Endothelial cell of umbilical vein (primary cell): ENCODE measurements around the gene KLK8. TPM values are rescaled to one million over a fixed set of nuclear protein-coding genes. Genes with fewer than 3 reads are reported as not detected.

Experiments
- BruUV-seq: library from RNA; stranded (reverse); fragments of 400-500 nt; replicated peaks from 2 replicates; lab custom pipeline; 2021; lab: Mats Ljungman, UMichigan
- CTCF ChIA-PET: fragments of 300-600, 350-600 bp; sonication (Branson Sonifier 250); formaldehyde crosslinking; loops from one replicate; lab custom pipeline; 2021; ENCODE audit warnings: antibody characterized with exemption, inconsistent platforms; lab: Charles Lee
- POLR2A ChIA-PET: fragments of 300-600, 350-600 bp; sonication (Branson Sonifier 250); formaldehyde crosslinking; loops from one replicate; lab custom pipeline; 2021; ENCODE audit warnings: antibody characterized with exemption, inconsistent platforms; lab: Charles Lee
- DNase-seq: peaks from one replicate; pipeline ENCODE4 v3.0.0-alpha.2; 2011; ENCODE audit warnings: low read depth, low spot score
- FAIRE-seq: peaks from 2 replicates; lab custom pipeline; 2011; peaks lifted over from hg19 to GRCh38; lab: Jason Lieb, UNC
- H2AFZ ChIP-seq: 2 replicates; pipeline ENCODE4 v1.6.0; 2012; ENCODE audit warnings: low read depth, low read length, control low read depth, inconsistent platforms
- H3K27ac ChIP-seq: 2 replicates; pipeline ENCODE4 v1.5.1; 2011; ENCODE audit warnings: low read depth, mild to moderate bottlenecking, control low read depth, low read length, moderate library complexity; ENCODE audit not compliant: insufficient read depth
- H3K27me3 ChIP-seq, 2 experiments: 2 replicates each; pipeline versions ENCODE4 v1.6.0 to v1.6.1; 2011; ENCODE audit warnings: low read length in 2 of 2, mixed read lengths in 1 of 2; ENCODE audit not compliant: control insufficient read depth in 2 of 2, insufficient read depth in 2 of 2
- H3K36me3 ChIP-seq, 2 experiments: 2 replicates in 1 of 2; 3 replicates in 1 of 2; pipeline ENCODE4 v1.5.1; 2011; ENCODE audit warnings: low read length in 2 of 2, mild to moderate bottlenecking in 1 of 2, moderate library complexity in 1 of 2; ENCODE audit not compliant: control insufficient read depth in 2 of 2, insufficient read depth in 2 of 2; ENCODE audit errors: extremely low read depth in 1 of 2
- H3K4me1 ChIP-seq: 3 replicates; pipeline ENCODE4 v1.5.1; 2011; ENCODE audit warnings: mild to moderate bottlenecking, low read length; ENCODE audit not compliant: control insufficient read depth, insufficient read depth; ENCODE audit errors: extremely low read depth
- H3K4me2 ChIP-seq: 2 replicates; pipeline ENCODE4 v1.6.1; 2011; ENCODE audit warnings: low read length, control low read depth, mixed read lengths; ENCODE audit not compliant: insufficient read depth
- H3K4me3 ChIP-seq, 3 experiments: fragments of 200-600 bp in 1 of 3; sonication (generic), shearing (Covaris generic) in 1 of 3; replicated peaks in 1 of 3; 2 replicates each; pipeline ENCODE4 v1.5.1; 2011 to 2016; ENCODE audit warnings: control low read depth in 3 of 3, low read length in 3 of 3, mild to moderate bottlenecking in 2 of 3, inconsistent platforms in 1 of 3, low read depth in 1 of 3, moderate library complexity in 1 of 3; ENCODE audit not compliant: insufficient read depth in 1 of 3
- H3K79me2 ChIP-seq: 2 replicates; pipeline ENCODE4 v1.6.0; 2012; ENCODE audit warnings: low read length, inconsistent platforms; ENCODE audit not compliant: control insufficient read depth, insufficient read depth
- H3K9ac ChIP-seq: replicated peaks from 2 replicates; pipeline ENCODE3; 2011; ENCODE audit warnings: low read length, control low read depth; ENCODE audit not compliant: insufficient read depth; ENCODE audit errors: extremely low read depth
- H3K9me1 ChIP-seq: replicated peaks from 3 replicates; pipeline ENCODE4 v1.6.0; 2011; ENCODE audit warnings: mild to moderate bottlenecking, low read length; ENCODE audit not compliant: control insufficient read depth, insufficient read depth; ENCODE audit errors: extremely low read depth
- H3K9me3 ChIP-seq: replicated peaks from 2 replicates; pipeline ENCODE4 v1.5.1; 2012; ENCODE audit warnings: low read length, inconsistent platforms; ENCODE audit not compliant: control insufficient read depth, insufficient read depth
- H4K20me1 ChIP-seq: replicated peaks from 2 replicates; pipeline ENCODE3; 2011; ENCODE audit warnings: mild to moderate bottlenecking, low read length; ENCODE audit not compliant: control insufficient read depth, insufficient read depth; ENCODE audit errors: extremely low read depth
- CTCF ChIP-seq, 2 donors: IDR thresholded peaks; 1 replicate in 1 of 2; 2 replicates in 1 of 2; pipeline ENCODE4 v1.5.1; 2011; ENCODE audit warnings: low read length in 2 of 2, mild to moderate bottlenecking in 2 of 2, moderate library complexity in 2 of 2, control low read depth in 1 of 2, inconsistent platforms in 1 of 2, low read depth in 1 of 2; ENCODE audit not compliant: insufficient read depth in 1 of 2; ENCODE audit errors: extremely low read depth in 1 of 2
- EZH2 ChIP-seq: IDR thresholded peaks from 2 replicates; pipeline ENCODE4 v1.6.1; 2012; ENCODE audit warnings: borderline replicate concordance, low read depth, mild to moderate bottlenecking, moderate library complexity, low read length, inconsistent platforms; ENCODE audit not compliant: severe bottlenecking
- FOS ChIP-seq: IDR thresholded peaks from 2 replicates; pipeline ENCODE4 v1.6.1; 2011; ENCODE audit warnings: mild to moderate bottlenecking, low read length, moderate library complexity, borderline replicate concordance; ENCODE audit not compliant: insufficient read depth
- GATA2 ChIP-seq: IDR thresholded peaks from 2 replicates; pipeline ENCODE4 v1.7.0; 2011; ENCODE audit warnings: low read depth, mild to moderate bottlenecking, moderate library complexity, mixed read lengths, low read length; ENCODE audit not compliant: insufficient read length, insufficient read depth
- JUN ChIP-seq: IDR thresholded peaks from 2 replicates; pipeline ENCODE4 v1.6.1; 2011; ENCODE audit warnings: borderline replicate concordance, low read depth; ENCODE audit not compliant: insufficient read length, insufficient read depth
- MAX ChIP-seq: IDR thresholded peaks from 2 replicates; pipeline ENCODE4 v1.6.1; 2011; ENCODE audit not compliant: insufficient read depth, insufficient read length
- POLR2AphosphoS5 ChIP-seq: IDR thresholded peaks from 2 replicates; pipeline ENCODE4 v1.6.1; 2012; ENCODE audit warnings: low read depth, mild to moderate bottlenecking, control low read depth, low read length, moderate library complexity; ENCODE audit not compliant: insufficient read depth
- dilution Hi-C: fragments of 300-500 bp; cut with MboI; formaldehyde crosslinking; loops from one replicate; pipeline ENCODE4 v1.15.0; 2019; ENCODE audit warnings: low sequenced_read_pairs; ENCODE audit not compliant: extremely low pct_ligation_motif_present
- intact Hi-C: fragments of 100-400 bp; cut with micrococcal nuclease; formaldehyde crosslinking; loops from one replicate; pipeline ENCODE4 v1.10.0; 2022
- polyA plus RNA-seq, 4 experiments: library from polyadenylated mRNA; depleted of rRNA in 3 of 4; stranded (reverse) in 3 of 4; unstranded in 1 of 4; fragments of >200 nt; gene quantifications; 2 replicates each; pipeline versions ENCODE4 v1.2.1 to v1.2.3, GENCODE V29; 2011 to 2012; ENCODE audit warnings: missing spikeins in 1 of 4
- total RNA-seq: library from RNA; stranded (reverse); gene quantifications from 2 replicates; pipeline ENCODE4 v1.2.3, GENCODE V29; 2021

KLK8 gene
- total and polyA plus RNA-seq, 2 donors (not counting 3 experiments of a cell fraction or from before 2014, with no cell fraction given), result not detected

- TF ChIP-seq FOS, result no peak
- no peak for TF ChIP-seq JUN
- no peak for TF ChIP-seq MAX
- TF ChIP-seq GATA2, result no peak
- no peak for TF ChIP-seq POLR2AphosphoS5
- TF ChIP-seq EZH2, result no peak
- peak; percentile 57 to 59 for TF ChIP-seq CTCF (IDR thresholded peaks at IDR 0.05; ENCODE audit: extremely low read depth in 1 of 2, insufficient read depth in 1 of 2, low read depth in 1 of 2, low read length in 2 of 2)
- no peaks in the 10 kb centered on the region for H3K36me3 ChIP-seq
- POLR2A ChIA-PET, result no interaction called here
- peak; percentile 67 for DNase-seq
- peaks cover 21 to 25% of the 10 kb centered on the region in 2 experiments for H3K27me3 ChIP-seq
- peak; percentile 77 for FAIRE-seq
- no TSS peak for BruUV-seq
- H3K4me3 ChIP-seq, result no peak overlapping the region
- H3K79me2 ChIP-seq, result no peaks in the 10 kb centered on the region
- H3K4me2 ChIP-seq, result no peak overlapping the region
- intact Hi-C loops, result loop anchor here (1.0 kb wide), 2 partner anchors 73 to 148 kb away; no protein-coding TSS in a partner anchor
- no peak overlapping the region for H3K27ac ChIP-seq
- H3K4me1 ChIP-seq, result no peaks in the 10 kb centered on the region
- H3K9me1 ChIP-seq, result no peaks in the 10 kb centered on the region
- CTCF ChIA-PET, result interaction anchor here (0.6 to 2.1 kb wide), 32 partner anchors 8 to 721 kb away, joined by 3 to 73 read pairs (median 5); partner anchors contain the start of genes CTU1 and KLK12
- H3K9me3 ChIP-seq, result no peaks in the 10 kb centered on the region
- no peak overlapping the region for H3K9ac ChIP-seq
- no peaks in the 10 kb centered on the region for H4K20me1 ChIP-seq
- no peak overlapping the region for H2AFZ ChIP-seq
- dilution Hi-C loops, result no loop called here
These were observed 19.7 kb upstream of the KLK8 start for GRCh38 chr19:51020988-51021651.
